PC-3 (cell line): Measurements from ENCODE around the gene EDN2.

Experiments used
- CTCF ChIP-seq: fragments of 300-600 bp; sonication (generic); conservative IDR thresholded peaks from 2 replicates; pipeline ENCODE4 v1.5.1; 2017; ENCODE audit warnings: antibody characterized with exemption, low read depth, mild to moderate bottlenecking, low read length
- EZH2 ChIP-seq: fragments of 300-600 bp; sonication (generic); IDR thresholded peaks from one replicate; pipeline ENCODE4 v1.6.1; 2017; ENCODE audit warnings: antibody characterized with exemption, mild to moderate bottlenecking, low read length; ENCODE audit not compliant: unreplicated experiment

- TF ChIP-seq EZH2 (no peak), CTCF (no peak)
Observed at GRCh38 chr1:41486053-41486370, 1.5 kb upstream of the EDN2 start.
